ENCODE data around the gene CCNE1. TPM values are rescaled to one million over a fixed set of nuclear protein-coding genes. Genes with fewer than 3 reads are reported as not detected.

Gene CCNE1
- total RNA-seq: 1 to 10 TPM; 2.9 to 7.3 (median 4.5) TPM

GRCh38 chr19:29811125-29812079 is at the start of gene CCNE1:
CCNE1 (plus strand) TSS chr19:29811991; CDS start chr19:29812556, 565 bp downstream.
- peak; percentile 93 to 94 for ATAC-seq
- DNase-seq: peak; percentile 81 to 86
- in situ Hi-C loops (cut with MboI; ENCODE audit: low sequenced_read_pairs in 4 of 4) (no loop called here), intact Hi-C loops (cut with DNase I; ENCODE audit: low total_unique reads) (loop anchor here (1.0 to 10.0 kb wide), 3 partner anchors 34 to 207 kb away; partner anchors contain the start of genes POP4 and URI1)
- Histone ChIP-seq H3K9me3 (no peaks in the 10 kb centered on the region), H3K4me3 (peak within 1 kb of the TSS; percentile 58 to 67 (median 61)), H3K27ac (peak within 1 kb of the TSS; percentile 46 to 72 (median 60)), H3K36me3 (no peaks in the 10 kb centered on the region), H3K4me1 (no peaks in the 10 kb centered on the region), H3K27me3 (no peaks in the 10 kb centered on the region)
- TF ChIP-seq POLR2A (IDR thresholded peaks at IDR 0.05) (peak; percentile 27 to 49), CTCF (IDR thresholded peaks at IDR 0.05 in 4 of 5, conservative IDR thresholded peaks at IDR 0.05 in 1 of 5) (no peak)

- Histone ChIP-seq H3K36me3 (no peaks in the 10 kb centered on the region), H3K4me3 (no peak overlapping the region), H3K4me1 (peaks cover 0 to 3% of the 10 kb centered on the region in 2 donors), H3K27ac (no peak overlapping the region), H3K27me3 (no peaks in the 10 kb centered on the region), H3K9me3 (no peaks in the 10 kb centered on the region)
- no peak for DNase-seq
- intact Hi-C loops (cut with DNase I; ENCODE audit: low total_unique reads) (no loop called here), in situ Hi-C loops (cut with MboI; ENCODE audit: low sequenced_read_pairs in 4 of 4) (loop anchor here (10.0 to 25.0 kb wide), 4 partner anchors 99 to 899 kb away; no protein-coding TSS in a partner anchor)
- TF ChIP-seq POLR2A (IDR thresholded peaks at IDR 0.05) (no peak), CTCF (IDR thresholded peaks at IDR 0.05 in 4 of 5, conservative IDR thresholded peaks at IDR 0.05 in 1 of 5) (no peak)
- no peak for ATAC-seq
Measured at GRCh38 chr19:29763196-29763595, 48.6 kb upstream of the CCNE1 start.

GRCh38 chr19:29764361-29764760 is 47.4 kb upstream of the CCNE1 start:
- in situ Hi-C loops (cut with MboI; ENCODE audit: low sequenced_read_pairs in 4 of 4) (loop anchor here (10.0 to 25.0 kb wide), 4 partner anchors 98 to 898 kb away; no protein-coding TSS in a partner anchor), intact Hi-C loops (cut with DNase I; ENCODE audit: low total_unique reads) (no loop called here)
- no peak for DNase-seq
- H3K36me3 ChIP-seq: no peaks in the 10 kb centered on the region
- H3K9me3 ChIP-seq: no peaks in the 10 kb centered on the region
- ATAC-seq: no peak
- TF ChIP-seq POLR2A (IDR thresholded peaks at IDR 0.05) (no peak), CTCF (IDR thresholded peaks at IDR 0.05 in 4 of 5, conservative IDR thresholded peaks at IDR 0.05 in 1 of 5) (no peak)
- H3K4me3 ChIP-seq: no peak overlapping the region
- peaks cover 0 to 3% of the 10 kb centered on the region in 2 donors for H3K4me1 ChIP-seq
- H3K27ac ChIP-seq: no peak overlapping the region
- H3K27me3 ChIP-seq: no peaks in the 10 kb centered on the region

GRCh38 chr19:29766100-29766499 is 45.7 kb upstream of the CCNE1 start:
- intact Hi-C loops (cut with DNase I; ENCODE audit: low total_unique reads): no loop called here
- Histone ChIP-seq H3K4me3 (no peak overlapping the region), H3K27me3 (no peaks in the 10 kb centered on the region), H3K9me3 (no peaks in the 10 kb centered on the region), H3K36me3 (no peaks in the 10 kb centered on the region), H3K4me1 (no peaks in the 10 kb centered on the region), H3K27ac (no peak overlapping the region)
- DNase-seq: no peak
- no peak for TF ChIP-seq CTCF (IDR thresholded peaks at IDR 0.05 in 4 of 5, conservative IDR thresholded peaks at IDR 0.05 in 1 of 5)
- no peak for TF ChIP-seq POLR2A (IDR thresholded peaks at IDR 0.05)
- ATAC-seq: no peak
- in situ Hi-C loops (cut with MboI; ENCODE audit: low sequenced_read_pairs in 4 of 4): loop anchor here (10.0 to 25.0 kb wide), 4 partner anchors 96 to 896 kb away; no protein-coding TSS in a partner anchor
